Keratinocyte (primary cell): ENCODE results near the gene TRAF3IP1.

Source experiments
- CTCF ChIP-seq, 3 experiments: IDR thresholded peaks in 1 of 3; conservative IDR thresholded peaks in 1 of 3; optimal IDR thresholded peaks in 1 of 3; 2 replicates in 2 of 3; 3 replicates in 1 of 3; pipeline versions ENCODE3 to v1.5.1; 2011; ENCODE audit warnings: low read length in 3 of 3, mild to moderate bottlenecking in 3 of 3, moderate library complexity in 2 of 3, control low read depth in 1 of 3, inconsistent platforms in 1 of 3; ENCODE audit not compliant: insufficient read depth in 2 of 3; ENCODE audit errors: extremely low read depth in 1 of 3
- EZH2 ChIP-seq: IDR thresholded peaks from one replicate; pipeline ENCODE4 v1.6.1; 2012; ENCODE audit warnings: inconsistent platforms, mild to moderate bottlenecking, low read length, moderate library complexity

GRCh38 chr2:238418196-238418998 lies 98.1 kb downstream of the TRAF3IP1 start:
- TF ChIP-seq CTCF (optimal IDR thresholded peaks at IDR 0.05 in 1 of 3, IDR thresholded peaks at IDR 0.05 in 1 of 3, conservative IDR thresholded peaks at IDR 0.05 in 1 of 3; ENCODE audit: extremely low read depth in 1 of 3, insufficient read depth in 2 of 3, low read length in 3 of 3) (no peak), EZH2 (no peak)
